Nephron (organoid): ENCODE results near the gene RAB44.
A peak's percentile ranks its signal among the peaks of the same experiment; 100 is the strongest.

Experiments used
- H3K27ac Mint-ChIP-seq, 3 experiments: 2 replicates each; pipeline ENCODE4 v1.8.0; 2020; ENCODE audit warnings: mixed read lengths in 3 of 3, mild to moderate bottlenecking in 2 of 3, moderate library complexity in 1 of 3
- H3K27me3 Mint-ChIP-seq: 2 replicates; pipeline ENCODE4 v1.8.0; 2021; ENCODE audit warnings: low read depth, mild to moderate bottlenecking, moderate library complexity, mixed read lengths
- H3K36me3 Mint-ChIP-seq: 2 replicates; pipeline ENCODE4 v1.8.0; 2020; ENCODE audit warnings: low read depth, mixed read lengths
- H3K4me1 Mint-ChIP-seq: 2 replicates; pipeline ENCODE4 v1.8.0; 2020; ENCODE audit warnings: mixed read lengths
- H3K4me3 Mint-ChIP-seq, 3 experiments: 2 replicates each; pipeline ENCODE4 v1.8.0; 2020; ENCODE audit warnings: mild to moderate bottlenecking in 3 of 3, mixed read lengths in 3 of 3, moderate library complexity in 2 of 3
- H3K9me3 Mint-ChIP-seq: 2 replicates; pipeline ENCODE4 v1.8.0; 2020; ENCODE audit warnings: mixed read lengths
- CTCF ChIP-seq, 3 experiments: fragments of 200-600 bp; sonication (generic); IDR thresholded peaks; one replicate each; pipeline ENCODE4 v1.5.0; 2021; ENCODE audit warnings: antibody characterized with exemption in 3 of 3; ENCODE audit not compliant: unreplicated experiment in 3 of 3

The RAB44 gene

DNA sequence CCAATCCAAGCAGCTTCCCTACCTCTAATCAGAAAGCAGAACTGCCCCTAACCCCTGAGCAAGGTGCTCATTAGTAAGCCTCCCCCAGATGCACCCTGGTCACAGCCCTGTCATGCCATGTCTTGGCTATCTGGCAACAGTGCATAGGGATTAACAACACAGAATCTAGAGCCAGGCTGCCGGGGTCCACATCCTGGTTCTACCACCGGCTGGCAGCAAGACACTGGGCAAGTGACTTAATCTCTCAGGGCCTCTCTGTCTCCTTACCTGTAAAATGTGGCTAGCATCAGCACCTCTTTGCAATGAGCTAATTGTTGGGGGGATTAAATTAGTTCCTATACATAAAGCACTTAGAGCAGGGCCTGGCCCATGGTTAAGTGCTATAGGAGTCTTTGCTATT, 73.5 kb downstream of the RAB44 start:
- no peak for TF ChIP-seq CTCF (IDR thresholded peaks at IDR 0.05; ENCODE audit: unreplicated experiment in 3 of 3)
- Mint-ChIP-seq H3K36me3 (no peaks in the 10 kb centered on the region), H3K4me1 (peaks cover 13% of the 10 kb centered on the region), H3K9me3 (no peaks in the 10 kb centered on the region), H3K4me3 (no peak overlapping the region), H3K27me3 (peaks cover 13% of the 10 kb centered on the region), H3K27ac (no peak overlapping the region)

DNA sequence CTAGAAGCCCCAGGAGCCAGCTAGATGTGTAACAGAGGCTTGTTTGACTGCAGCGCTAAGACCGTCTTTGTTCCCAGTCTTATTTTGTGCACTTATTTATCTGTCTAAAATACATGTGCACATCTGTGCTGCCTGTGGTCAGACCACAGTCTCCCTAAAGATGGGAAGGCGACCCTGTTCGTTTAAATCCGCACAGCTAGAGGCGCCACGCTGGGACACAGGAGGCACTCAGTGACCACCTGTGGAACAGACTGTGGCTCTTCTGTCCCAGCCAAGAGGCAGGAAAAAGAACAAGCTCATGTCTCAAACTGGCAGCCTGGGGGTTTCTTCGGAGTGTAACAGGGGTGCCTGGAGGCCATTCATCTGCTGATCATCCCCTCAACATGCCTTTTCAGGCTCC, 74.8 kb downstream of the RAB44 start:
- Mint-ChIP-seq H3K27me3 (peaks cover 16% of the 10 kb centered on the region), H3K27ac (no peak overlapping the region), H3K4me1 (peaks cover 14% of the 10 kb centered on the region), H3K4me3 (no peak overlapping the region), H3K9me3 (no peaks in the 10 kb centered on the region), H3K36me3 (no peaks in the 10 kb centered on the region)
- no peak for TF ChIP-seq CTCF (IDR thresholded peaks at IDR 0.05; ENCODE audit: unreplicated experiment in 3 of 3)

DNA sequence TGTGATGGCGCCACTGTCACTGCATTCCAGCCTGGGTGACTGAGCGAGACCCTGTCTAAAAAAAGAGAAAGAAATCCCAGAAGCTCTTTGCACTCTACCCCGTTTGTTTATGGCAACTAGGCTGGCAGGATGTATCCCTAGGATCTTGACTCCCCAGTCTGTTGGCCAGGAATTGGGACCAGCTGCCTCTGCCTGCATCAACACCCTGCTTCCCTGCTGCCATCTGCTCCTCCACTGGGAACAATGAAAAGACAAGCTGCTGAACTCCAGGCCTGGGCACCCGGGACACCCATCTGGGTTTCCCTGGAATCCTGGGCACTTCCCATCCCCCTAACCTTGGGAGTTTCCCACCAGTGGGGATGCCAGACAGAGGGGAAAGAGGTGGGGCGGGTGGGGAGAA, 76.7 kb downstream of the RAB44 start:
- Mint-ChIP-seq H3K27me3 (peaks cover 16% of the 10 kb centered on the region), H3K36me3 (no peaks in the 10 kb centered on the region), H3K27ac (no peak overlapping the region), H3K4me3 (no peak overlapping the region), H3K9me3 (no peaks in the 10 kb centered on the region), H3K4me1 (peaks cover 17% of the 10 kb centered on the region)
- no peak for TF ChIP-seq CTCF (IDR thresholded peaks at IDR 0.05; ENCODE audit: unreplicated experiment in 3 of 3)

DNA sequence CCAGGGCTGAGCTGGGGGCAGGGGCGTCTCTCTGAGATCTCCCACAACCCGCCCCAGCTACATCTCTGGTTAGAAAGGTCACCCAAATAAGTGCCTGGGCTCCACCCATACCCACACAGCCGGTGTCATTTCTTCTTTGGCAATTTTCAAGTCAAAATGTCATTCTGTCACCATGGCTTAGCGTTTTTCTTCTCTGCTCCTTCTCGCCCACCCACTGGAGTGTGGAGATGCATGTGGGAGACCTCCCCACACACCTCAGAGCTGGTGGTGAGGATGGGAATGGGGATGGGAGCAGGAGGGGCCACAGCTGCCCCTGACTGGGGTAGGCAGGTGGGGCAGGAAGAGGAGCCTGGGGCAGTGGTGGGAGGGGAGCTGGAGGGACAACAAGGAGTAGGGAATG, 78.5 kb downstream of the RAB44 start:
- no peak for TF ChIP-seq CTCF (IDR thresholded peaks at IDR 0.05; ENCODE audit: unreplicated experiment in 3 of 3)
- Mint-ChIP-seq H3K27ac (no peak overlapping the region), H3K9me3 (no peaks in the 10 kb centered on the region), H3K4me3 (no peak overlapping the region), H3K27me3 (peaks cover 8% of the 10 kb centered on the region), H3K36me3 (no peaks in the 10 kb centered on the region), H3K4me1 (peaks cover 25% of the 10 kb centered on the region)

- Mint-ChIP-seq H3K27me3 (peaks cover 8% of the 10 kb centered on the region), H3K4me1 (peaks cover 25% of the 10 kb centered on the region), H3K9me3 (no peaks in the 10 kb centered on the region), H3K36me3 (no peaks in the 10 kb centered on the region), H3K4me3 (peak overlapping the region in 2 of 3 experiments; percentile 30 to 37), H3K27ac (peak overlapping the region; percentile 8 to 37 (median 11))
- TF ChIP-seq CTCF (IDR thresholded peaks at IDR 0.05; ENCODE audit: unreplicated experiment in 3 of 3) = no peak
These were observed 80.2 kb downstream of the RAB44 start for GRCh38 chr6:36777801-36778200.

DNA sequence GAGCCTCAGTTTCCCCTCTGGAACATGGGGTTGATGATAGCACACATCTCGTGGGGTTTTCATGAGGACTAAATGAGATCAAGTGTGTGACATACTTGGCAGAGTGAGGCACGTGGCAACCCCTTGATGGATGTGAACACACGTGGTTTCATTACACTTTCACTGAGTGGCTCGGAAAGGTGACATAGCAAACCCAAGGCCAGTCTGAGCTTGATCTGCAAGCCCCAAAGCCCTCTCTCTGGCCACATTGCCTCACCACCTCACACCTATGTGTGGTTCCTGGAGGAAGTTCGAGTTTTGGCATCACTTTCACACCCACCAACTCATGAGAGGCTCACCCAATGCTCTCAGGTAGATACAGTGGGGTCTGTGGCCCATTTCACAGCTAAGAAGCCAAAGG, 81.6 kb downstream of the RAB44 start:
- Mint-ChIP-seq H3K27ac (no peak overlapping the region), H3K27me3 (peaks cover 4% of the 10 kb centered on the region)

More for the DNA sequence above, 81.6 kb downstream of the RAB44 start:
- no peak for TF ChIP-seq CTCF (IDR thresholded peaks at IDR 0.05; ENCODE audit: unreplicated experiment in 3 of 3)
- H3K36me3 Mint-ChIP-seq = no peaks in the 10 kb centered on the region
- no peak overlapping the region for H3K4me3 Mint-ChIP-seq
- no peaks in the 10 kb centered on the region for H3K9me3 Mint-ChIP-seq
- peaks cover 25% of the 10 kb centered on the region for H3K4me1 Mint-ChIP-seq
